Tibial nerve (tissue), 4 donors: ENCODE data around the gene CTXN3.

ENCODE experiments used
- EP300 ChIP-seq, 2 donors: sonication (generic); formaldehyde crosslinking; IDR thresholded peaks; one replicate each; pipeline ENCODE4 v1.6.1; 2017; ENCODE audit warnings: antibody characterized with exemption in 2 of 2, mild to moderate bottlenecking in 1 of 2
- POLR2A ChIP-seq, 2 donors: fragments of 450-650 bp; IDR thresholded peaks; one replicate each; pipeline ENCODE4 v1.6.1; 2017; ENCODE audit warnings: antibody characterized with exemption in 2 of 2, mild to moderate bottlenecking in 2 of 2, moderate library complexity in 2 of 2
- TF ChIP-seq, protein P1 (sequence below), 5 experiments: fragments of 200-600 bp in 3 of 5; fragments of 450-650 bp in 2 of 5; sonication (generic) in 3 of 5; IDR thresholded peaks; one replicate each; pipeline ENCODE4 v1.5.1; 2016 to 2019; ENCODE audit warnings: antibody characterized with exemption in 5 of 5, mild to moderate bottlenecking in 3 of 5, moderate library complexity in 2 of 5

DNA sequence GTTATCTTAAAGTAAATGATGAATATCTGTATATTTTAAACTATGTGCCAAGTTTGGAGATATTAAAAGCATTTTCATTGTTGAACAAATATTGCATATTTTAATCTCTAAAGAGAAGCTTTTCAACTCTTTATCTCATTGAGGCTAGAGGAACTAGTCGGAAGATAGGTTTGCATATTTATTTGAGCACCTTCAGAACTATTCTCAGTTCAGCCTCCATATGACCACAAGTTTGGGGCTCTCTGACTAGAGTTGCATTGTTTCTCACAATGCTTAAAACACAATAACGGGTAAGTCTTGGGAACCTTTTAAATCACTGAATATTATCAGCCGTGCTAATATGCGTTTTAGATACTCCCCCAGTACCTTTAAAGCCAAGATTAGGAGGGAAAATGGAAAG, 47.3 kb upstream of the CTXN3 start:
- TF ChIP-seq, protein P1, sequence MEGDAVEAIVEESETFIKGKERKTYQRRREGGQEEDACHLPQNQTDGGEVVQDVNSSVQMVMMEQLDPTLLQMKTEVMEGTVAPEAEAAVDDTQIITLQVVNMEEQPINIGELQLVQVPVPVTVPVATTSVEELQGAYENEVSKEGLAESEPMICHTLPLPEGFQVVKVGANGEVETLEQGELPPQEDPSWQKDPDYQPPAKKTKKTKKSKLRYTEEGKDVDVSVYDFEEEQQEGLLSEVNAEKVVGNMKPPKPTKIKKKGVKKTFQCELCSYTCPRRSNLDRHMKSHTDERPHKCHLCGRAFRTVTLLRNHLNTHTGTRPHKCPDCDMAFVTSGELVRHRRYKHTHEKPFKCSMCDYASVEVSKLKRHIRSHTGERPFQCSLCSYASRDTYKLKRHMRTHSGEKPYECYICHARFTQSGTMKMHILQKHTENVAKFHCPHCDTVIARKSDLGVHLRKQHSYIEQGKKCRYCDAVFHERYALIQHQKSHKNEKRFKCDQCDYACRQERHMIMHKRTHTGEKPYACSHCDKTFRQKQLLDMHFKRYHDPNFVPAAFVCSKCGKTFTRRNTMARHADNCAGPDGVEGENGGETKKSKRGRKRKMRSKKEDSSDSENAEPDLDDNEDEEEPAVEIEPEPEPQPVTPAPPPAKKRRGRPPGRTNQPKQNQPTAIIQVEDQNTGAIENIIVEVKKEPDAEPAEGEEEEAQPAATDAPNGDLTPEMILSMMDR (IDR thresholded peaks at IDR 0.05): no peak
- TF ChIP-seq POLR2A (IDR thresholded peaks at IDR 0.05) (no peak), EP300 (IDR thresholded peaks at IDR 0.05) (no peak)
